ENCODE measurements around the gene SUSD3.

The SUSD3 gene

GRCh38 chr9:93058355-93059010 is at the start of gene SUSD3:
TSS of gene SUSD3 (plus strand) at chr9:93058701. CDS start at chr9:93058743, 42 bp downstream.
- Histone ChIP-seq H3K4me2 (ENCODE audit: low read length) (peak within 1 kb of the TSS; percentile 94), H3K79me2 (ENCODE audit: control insufficient read depth, low read length) (peaks cover 39% of the 10 kb centered on the region), H3K4me3 (ENCODE audit: low read length) (peak within 1 kb of the TSS; percentile 87), H3K27ac (ENCODE audit: low read depth, low read length) (peak within 1 kb of the TSS; percentile 93), H3K4me1 (ENCODE audit: control insufficient read depth, low read length) (peaks cover 66% of the 10 kb centered on the region), H3K9me2 (replicated peaks; ENCODE audit: control insufficient read depth, low read length) (no peaks in the 10 kb centered on the region), H3F3A (ENCODE audit: control insufficient read depth, insufficient read depth) (peaks cover 48% of the 10 kb centered on the region), H4K20me1 (ENCODE audit: control insufficient read depth, insufficient read depth, low read depth, low read length) (no peaks in the 10 kb centered on the region), H3K27me3 (ENCODE audit: control insufficient read depth, low read length) (no peaks in the 10 kb centered on the region), H3K9me3 (ENCODE audit: control insufficient read depth, insufficient read depth, low read length) (no peaks in the 10 kb centered on the region), H3K36me3 (ENCODE audit: control insufficient read depth, low read length) (peaks cover 28% of the 10 kb centered on the region)
- TF ChIP-seq CTCF (IDR thresholded peaks at IDR 0.05; ENCODE audit: low read depth, low read length, poor library complexity, severe bottlenecking) (no peak), EZH2phosphoT487 (IDR thresholded peaks at IDR 0.05; ENCODE audit: borderline replicate concordance, low read length) (no peak)

GRCh38 chr9:93009337-93010015 is 49.0 kb upstream of the SUSD3 start:
- Histone ChIP-seq H4K20me1 (ENCODE audit: control insufficient read depth, insufficient read depth, low read depth, low read length) (no peaks in the 10 kb centered on the region), H3K4me1 (ENCODE audit: control insufficient read depth, low read length) (peaks cover 4% of the 10 kb centered on the region; the same call in 1 of the 2 replicates), H3K79me2 (ENCODE audit: control insufficient read depth, low read length) (no peaks in the 10 kb centered on the region), H3K9me2 (replicated peaks; ENCODE audit: control insufficient read depth, low read length) (no peaks in the 10 kb centered on the region), H3F3A (ENCODE audit: control insufficient read depth, insufficient read depth) (no peaks in the 10 kb centered on the region), H3K27me3 (ENCODE audit: control insufficient read depth, low read length) (no peaks in the 10 kb centered on the region), H3K9me3 (ENCODE audit: control insufficient read depth, insufficient read depth, low read length) (no peaks in the 10 kb centered on the region), H3K27ac (ENCODE audit: low read depth, low read length) (no peak overlapping the region), H3K4me3 (ENCODE audit: low read length) (no peak overlapping the region), H3K36me3 (ENCODE audit: control insufficient read depth, low read length) (peaks cover 12% of the 10 kb centered on the region), H3K4me2 (ENCODE audit: low read length) (no peak overlapping the region)
- no peak for TF ChIP-seq CTCF (IDR thresholded peaks at IDR 0.05; ENCODE audit: low read depth, low read length, poor library complexity, severe bottlenecking)
- no peak for TF ChIP-seq EZH2phosphoT487 (IDR thresholded peaks at IDR 0.05; ENCODE audit: borderline replicate concordance, low read length)

- Histone ChIP-seq H3K4me2 (ENCODE audit: low read length) (no peak overlapping the region), H3F3A (ENCODE audit: control insufficient read depth, insufficient read depth) (no peaks in the 10 kb centered on the region), H3K36me3 (ENCODE audit: control insufficient read depth, low read length) (peaks cover 12% of the 10 kb centered on the region), H3K9me3 (ENCODE audit: control insufficient read depth, insufficient read depth, low read length) (no peaks in the 10 kb centered on the region), H3K79me2 (ENCODE audit: control insufficient read depth, low read length) (no peaks in the 10 kb centered on the region), H3K9me2 (replicated peaks; ENCODE audit: control insufficient read depth, low read length) (no peaks in the 10 kb centered on the region), H3K27me3 (ENCODE audit: control insufficient read depth, low read length) (no peaks in the 10 kb centered on the region), H4K20me1 (ENCODE audit: control insufficient read depth, insufficient read depth, low read depth, low read length) (no peaks in the 10 kb centered on the region), H3K4me3 (ENCODE audit: low read length) (no peak overlapping the region), H3K27ac (ENCODE audit: low read depth, low read length) (no peak overlapping the region), H3K4me1 (ENCODE audit: control insufficient read depth, low read length) (peaks cover 4% of the 10 kb centered on the region; the same call in 1 of the 2 replicates)
- TF ChIP-seq CTCF (IDR thresholded peaks at IDR 0.05; ENCODE audit: low read depth, low read length, poor library complexity, severe bottlenecking) (no peak), EZH2phosphoT487 (IDR thresholded peaks at IDR 0.05; ENCODE audit: borderline replicate concordance, low read length) (no peak)
Measured at GRCh38 chr9:93010056-93010455, 48.4 kb upstream of the SUSD3 start.
